ENCODE results near the gene FILIP1. TPM values are rescaled to one million over a fixed set of nuclear protein-coding genes. Genes with fewer than 3 reads are reported as not detected.

Gene FILIP1
- total RNA-seq, 1 experiment from 2014 or later: not detected

- intact Hi-C loops (cut with micrococcal nuclease): loop anchor here (5.0 kb wide), 1 partner anchor 38 kb away; the partner anchor contains the start of gene TMEM30A
- peak; percentile 31 for ATAC-seq
- Histone ChIP-seq H3K27me3 (ENCODE audit: low read length) (no peaks in the 10 kb centered on the region), H2AFZ (ENCODE audit: low read length) (peak overlapping the region; percentile 95), H3K4me1 (ENCODE audit: insufficient read depth, low read length) (peaks cover 8% of the 10 kb centered on the region; the same call in 1 of the 2 replicates), H3K36me3 (ENCODE audit: low read depth, low read length) (peaks cover 9% of the 10 kb centered on the region), H3K4me3 (ENCODE audit: low read length) (peak overlapping the region; percentile 95), H3F3A (ENCODE audit: low read length, unreplicated experiment) (no peaks in the 10 kb centered on the region), H3K9me2 (replicated peaks; ENCODE audit: low read length) (no peaks in the 10 kb centered on the region), H4K20me1 (ENCODE audit: low read length) (0 out of 2 replicates have a peak, but pooled peaks cover 5% of the 10 kb centered on the region), H3K9me3 (ENCODE audit: low read length) (no peaks in the 10 kb centered on the region), H3K79me2 (ENCODE audit: low read length) (peaks cover 37% of the 10 kb centered on the region), H3K9ac (ENCODE audit: low read length) (peak overlapping the region; percentile 95), H3K27ac (ENCODE audit: low read length) (peak overlapping the region; percentile 89), H3K4me2 (ENCODE audit: low read length) (peak overlapping the region; percentile 91)
- CTCF ChIA-PET: no interaction called here
- TSS peak; percentile 99 for BruUV-seq (replicated peaks)
- POLR2A ChIA-PET (ENCODE audit: unreplicated experiment): interaction anchor here (1.4 kb wide), 1 partner anchor 40 kb away, joined by 4 read pairs; the partner anchor contains the start of gene TMEM30A
- TF ChIP-seq EZH2phosphoT487 (IDR thresholded peaks at IDR 0.05; ENCODE audit: borderline replicate concordance, low read length) (no peak), EZH2 (IDR thresholded peaks at IDR 0.05; ENCODE audit: low read length, unreplicated experiment) (no peak)
- TF ChIP-seq, protein P1, sequence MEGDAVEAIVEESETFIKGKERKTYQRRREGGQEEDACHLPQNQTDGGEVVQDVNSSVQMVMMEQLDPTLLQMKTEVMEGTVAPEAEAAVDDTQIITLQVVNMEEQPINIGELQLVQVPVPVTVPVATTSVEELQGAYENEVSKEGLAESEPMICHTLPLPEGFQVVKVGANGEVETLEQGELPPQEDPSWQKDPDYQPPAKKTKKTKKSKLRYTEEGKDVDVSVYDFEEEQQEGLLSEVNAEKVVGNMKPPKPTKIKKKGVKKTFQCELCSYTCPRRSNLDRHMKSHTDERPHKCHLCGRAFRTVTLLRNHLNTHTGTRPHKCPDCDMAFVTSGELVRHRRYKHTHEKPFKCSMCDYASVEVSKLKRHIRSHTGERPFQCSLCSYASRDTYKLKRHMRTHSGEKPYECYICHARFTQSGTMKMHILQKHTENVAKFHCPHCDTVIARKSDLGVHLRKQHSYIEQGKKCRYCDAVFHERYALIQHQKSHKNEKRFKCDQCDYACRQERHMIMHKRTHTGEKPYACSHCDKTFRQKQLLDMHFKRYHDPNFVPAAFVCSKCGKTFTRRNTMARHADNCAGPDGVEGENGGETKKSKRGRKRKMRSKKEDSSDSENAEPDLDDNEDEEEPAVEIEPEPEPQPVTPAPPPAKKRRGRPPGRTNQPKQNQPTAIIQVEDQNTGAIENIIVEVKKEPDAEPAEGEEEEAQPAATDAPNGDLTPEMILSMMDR (conservative IDR thresholded peaks at IDR 0.05; ENCODE audit: low read depth, low read length): no peak
- DNase-seq: no peak
These were observed 249.5 kb downstream of the FILIP1 start for GRCh38 chr6:75244063-75244584.

- Histone ChIP-seq H3K4me3 (ENCODE audit: low read length) (peak within 1 kb of the TSS; percentile 95), H3F3A (ENCODE audit: low read length, unreplicated experiment) (no peaks in the 10 kb centered on the region), H4K20me1 (ENCODE audit: low read length) (0 out of 2 replicates have a peak, but pooled peaks cover 5% of the 10 kb centered on the region), H3K4me2 (ENCODE audit: low read length) (peak within 1 kb of the TSS; percentile 91), H3K36me3 (ENCODE audit: low read depth, low read length) (peaks cover 14% of the 10 kb centered on the region), H3K9me3 (ENCODE audit: low read length) (no peaks in the 10 kb centered on the region), H3K27ac (ENCODE audit: low read length) (peak within 1 kb of the TSS; percentile 89), H3K27me3 (ENCODE audit: low read length) (no peaks in the 10 kb centered on the region), H2AFZ (ENCODE audit: low read length) (peak within 1 kb of the TSS; percentile 95), H3K79me2 (ENCODE audit: low read length) (peaks cover 37% of the 10 kb centered on the region), H3K4me1 (ENCODE audit: insufficient read depth, low read length) (peaks cover 8% of the 10 kb centered on the region; the same call in 1 of the 2 replicates), H3K9ac (ENCODE audit: low read length) (peak within 1 kb of the TSS; percentile 95), H3K9me2 (replicated peaks; ENCODE audit: low read length) (no peaks in the 10 kb centered on the region)
- ATAC-seq: peak; percentile 95
- TF ChIP-seq, protein P1 (conservative IDR thresholded peaks at IDR 0.05; ENCODE audit: low read depth, low read length): no peak
- TF ChIP-seq EZH2 (IDR thresholded peaks at IDR 0.05; ENCODE audit: low read length, unreplicated experiment): no peak
- no peak for TF ChIP-seq EZH2phosphoT487 (IDR thresholded peaks at IDR 0.05; ENCODE audit: borderline replicate concordance, low read length)
- peak; percentile 94 for DNase-seq
- ChIA-PET CTCF (interaction anchor here (0.8 kb wide), 1 partner anchor 359 kb away, joined by 3 read pairs; no protein-coding TSS in a partner anchor), POLR2A (ENCODE audit: unreplicated experiment) (interaction anchor here (1.4 kb wide), 1 partner anchor 41 kb away, joined by 4 read pairs; the partner anchor contains the start of gene TMEM30A)
- intact Hi-C loops (cut with micrococcal nuclease): loop anchor here (5.0 kb wide), 1 partner anchor 39 kb away; the partner anchor contains the start of gene TMEM30A
- BruUV-seq (replicated peaks): TSS peak; percentile 78
These were observed 250.1 kb downstream of the FILIP1 start, which contains the start of gene COX7A2 for GRCh38 chr6:75243333-75244062. COX7A2 (minus strand) TSS chr6:75243801; CDS start chr6:75243734, 67 bp downstream.

Small RNAs within 50 kb of the gene (microRNA-seq; reads per million reads assigned to microRNA genes)
- not detected for gene MIR4463 (ENCODE audit: unreplicated experiment)

Other genes starting within 250 kb of the FILIP1 start
- 160 and 172 TPM in 2 replicates for gene COX7A2, start 250.0 kb downstream of the FILIP1 start, total RNA-seq (2014; rRNA removed)
- gene TMEM30A, start 209.0 kb downstream of the FILIP1 start, total RNA-seq (2014; rRNA removed): 35.7 and 36.8 TPM in 2 replicates
- gene SENP6, start 108.1 kb upstream of the FILIP1 start, total RNA-seq (2014; rRNA removed): 36.3 and 38.0 TPM in 2 replicates